ENCODE results near the gene S100A6.

Gene S100A6

DNA sequence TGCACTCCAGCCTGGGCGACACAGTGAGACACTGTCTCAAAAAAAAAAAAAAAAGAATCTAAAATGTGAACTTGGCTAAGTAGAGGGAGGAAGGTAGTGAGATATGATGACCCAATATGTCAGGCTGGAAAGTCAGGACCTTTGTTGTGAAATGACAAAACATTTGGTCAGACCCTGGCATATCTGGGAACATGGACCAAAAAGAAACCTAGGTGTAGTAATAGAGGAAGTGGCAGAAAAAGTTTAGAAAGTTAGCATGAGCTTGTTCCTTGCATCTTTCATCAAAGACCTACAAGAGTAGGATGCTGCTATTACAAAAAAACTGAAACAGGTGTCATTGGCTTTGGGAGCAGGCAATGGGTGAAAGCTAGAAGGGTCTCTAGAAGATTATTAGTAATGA is 20.6 kb upstream of the S100A6 start:
- no peaks in the 10 kb centered on the region for H3K9me3 ChIP-seq (ENCODE audit: insufficient read depth, low read length, severe bottlenecking)
- H3K36me3 ChIP-seq (ENCODE audit: insufficient read depth, low read length): no peaks in the 10 kb centered on the region
- H3K27me3 ChIP-seq (ENCODE audit: insufficient read depth, low read length, poor library complexity): no peaks in the 10 kb centered on the region
- H3K4me2 ChIP-seq (ENCODE audit: insufficient read depth, low read length): no peak overlapping the region
- H3K4me1 ChIP-seq (ENCODE audit: insufficient read depth, low read length): no peaks in the 10 kb centered on the region
- H3K4me3 ChIP-seq (ENCODE audit: low read depth in 1 of 2, low read length in 2 of 2): no peak overlapping the region
- no peak overlapping the region for H3K27ac ChIP-seq (ENCODE audit: low read length)
- no peak for ATAC-seq (ENCODE audit: insufficient read depth, low read depth)
- H3K79me2 ChIP-seq (ENCODE audit: insufficient read depth, low read length): no peaks in the 10 kb centered on the region
- no peak overlapping the region for H3K9ac ChIP-seq (ENCODE audit: low read depth, low read length)
- no peaks in the 10 kb centered on the region for H4K20me1 ChIP-seq (ENCODE audit: insufficient read depth, low read length)
- H2AFZ ChIP-seq (ENCODE audit: low read depth, low read length): no peak overlapping the region
- TF ChIP-seq, protein P1, sequence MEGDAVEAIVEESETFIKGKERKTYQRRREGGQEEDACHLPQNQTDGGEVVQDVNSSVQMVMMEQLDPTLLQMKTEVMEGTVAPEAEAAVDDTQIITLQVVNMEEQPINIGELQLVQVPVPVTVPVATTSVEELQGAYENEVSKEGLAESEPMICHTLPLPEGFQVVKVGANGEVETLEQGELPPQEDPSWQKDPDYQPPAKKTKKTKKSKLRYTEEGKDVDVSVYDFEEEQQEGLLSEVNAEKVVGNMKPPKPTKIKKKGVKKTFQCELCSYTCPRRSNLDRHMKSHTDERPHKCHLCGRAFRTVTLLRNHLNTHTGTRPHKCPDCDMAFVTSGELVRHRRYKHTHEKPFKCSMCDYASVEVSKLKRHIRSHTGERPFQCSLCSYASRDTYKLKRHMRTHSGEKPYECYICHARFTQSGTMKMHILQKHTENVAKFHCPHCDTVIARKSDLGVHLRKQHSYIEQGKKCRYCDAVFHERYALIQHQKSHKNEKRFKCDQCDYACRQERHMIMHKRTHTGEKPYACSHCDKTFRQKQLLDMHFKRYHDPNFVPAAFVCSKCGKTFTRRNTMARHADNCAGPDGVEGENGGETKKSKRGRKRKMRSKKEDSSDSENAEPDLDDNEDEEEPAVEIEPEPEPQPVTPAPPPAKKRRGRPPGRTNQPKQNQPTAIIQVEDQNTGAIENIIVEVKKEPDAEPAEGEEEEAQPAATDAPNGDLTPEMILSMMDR (IDR thresholded peaks at IDR 0.05; ENCODE audit: borderline replicate concordance, extremely low read depth, low read length, poor library complexity, severe bottlenecking): no peak
- no peak for TF ChIP-seq EZH2 (IDR thresholded peaks at IDR 0.05; ENCODE audit: borderline replicate concordance, low read depth, low read length, severe bottlenecking)
- DNase-seq: no peak

DNA sequence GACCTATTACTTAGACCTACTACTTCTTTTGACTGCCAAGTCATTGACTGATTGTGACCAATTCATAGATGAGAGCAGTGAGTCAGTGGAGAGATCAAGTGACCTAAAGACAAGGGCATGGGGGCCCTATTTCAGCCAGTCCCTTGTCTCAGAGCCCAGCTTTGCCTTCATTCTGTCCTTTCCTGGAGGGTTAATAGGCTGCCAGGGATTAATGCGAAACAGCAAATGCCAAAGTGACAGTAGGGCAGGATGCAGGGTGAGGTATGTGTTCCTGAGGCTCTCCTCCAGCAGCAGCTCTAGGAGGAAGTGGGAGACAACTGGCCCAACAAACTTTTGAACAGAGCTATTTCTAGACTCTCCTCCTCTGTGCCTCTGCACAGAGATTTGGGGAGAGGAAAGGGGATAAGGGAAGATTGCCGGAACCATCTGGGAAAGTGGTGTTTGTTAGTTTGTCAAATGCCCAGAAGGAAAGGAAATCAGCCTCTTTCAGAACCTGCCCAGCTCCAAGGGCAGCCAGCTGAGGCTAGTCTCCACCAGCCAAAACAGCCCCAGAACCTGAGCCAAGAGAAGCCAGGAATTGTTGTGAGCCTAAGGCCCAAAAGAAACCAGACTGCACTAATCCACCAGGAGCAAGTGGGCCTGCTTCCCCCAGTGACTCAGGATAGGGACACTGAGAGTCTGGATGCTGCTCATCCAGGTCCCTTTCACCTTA is 18.2 kb upstream of the S100A6 start:
- no peaks in the 10 kb centered on the region for H3K4me1 ChIP-seq (ENCODE audit: insufficient read depth, low read length)
- no peak for DNase-seq
- ATAC-seq (ENCODE audit: insufficient read depth, low read depth): no peak
- no peak overlapping the region for H3K27ac ChIP-seq (ENCODE audit: low read length)
- H2AFZ ChIP-seq (ENCODE audit: low read depth, low read length): no peak overlapping the region
- H3K4me3 ChIP-seq (ENCODE audit: low read depth in 1 of 2, low read length in 2 of 2): no peak overlapping the region
- no peaks in the 10 kb centered on the region for H4K20me1 ChIP-seq (ENCODE audit: insufficient read depth, low read length)
- H3K4me2 ChIP-seq (ENCODE audit: insufficient read depth, low read length): no peak overlapping the region
- no peaks in the 10 kb centered on the region for H3K9me3 ChIP-seq (ENCODE audit: insufficient read depth, low read length, severe bottlenecking)
- TF ChIP-seq, protein P1 (IDR thresholded peaks at IDR 0.05; ENCODE audit: borderline replicate concordance, extremely low read depth, low read length, poor library complexity, severe bottlenecking): no peak
- no peak for TF ChIP-seq EZH2 (IDR thresholded peaks at IDR 0.05; ENCODE audit: borderline replicate concordance, low read depth, low read length, severe bottlenecking)
- no peaks in the 10 kb centered on the region for H3K36me3 ChIP-seq (ENCODE audit: insufficient read depth, low read length)
- H3K27me3 ChIP-seq (ENCODE audit: insufficient read depth, low read length, poor library complexity): no peaks in the 10 kb centered on the region
- no peaks in the 10 kb centered on the region for H3K79me2 ChIP-seq (ENCODE audit: insufficient read depth, low read length)
- H3K9ac ChIP-seq (ENCODE audit: low read depth, low read length): no peak overlapping the region

DNA sequence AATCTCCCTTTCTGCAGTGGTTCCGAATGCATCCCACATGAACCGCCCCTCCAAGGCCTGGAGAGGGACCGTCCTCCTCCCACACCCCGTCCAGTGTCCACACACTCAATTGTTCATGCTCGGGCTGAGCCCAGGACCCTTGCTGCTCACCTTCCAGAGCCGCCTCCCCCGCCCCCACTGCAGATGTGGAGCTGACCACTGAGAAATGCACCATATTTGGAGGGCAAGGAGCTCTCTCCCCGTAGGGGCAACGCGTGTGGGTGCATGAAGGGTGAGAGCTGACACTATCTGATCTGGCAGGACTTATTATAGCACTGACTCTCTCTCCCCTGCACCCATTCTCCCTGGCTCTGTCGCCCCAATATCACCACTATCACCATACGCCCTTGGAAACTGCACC is 17.3 kb upstream of the S100A6 start:
- H2AFZ ChIP-seq (ENCODE audit: low read depth, low read length): no peak overlapping the region

More for the DNA sequence above, 17.3 kb upstream of the S100A6 start:
- H3K27ac ChIP-seq (ENCODE audit: low read length): no peak overlapping the region
- no peak for ATAC-seq (ENCODE audit: insufficient read depth, low read depth)
- H3K9ac ChIP-seq (ENCODE audit: low read depth, low read length): no peak overlapping the region
- no peaks in the 10 kb centered on the region for H4K20me1 ChIP-seq (ENCODE audit: insufficient read depth, low read length)
- no peak overlapping the region for H3K4me2 ChIP-seq (ENCODE audit: insufficient read depth, low read length)
- no peak for DNase-seq
- no peak for TF ChIP-seq EZH2 (IDR thresholded peaks at IDR 0.05; ENCODE audit: borderline replicate concordance, low read depth, low read length, severe bottlenecking)
- TF ChIP-seq, protein P1 (IDR thresholded peaks at IDR 0.05; ENCODE audit: borderline replicate concordance, extremely low read depth, low read length, poor library complexity, severe bottlenecking): no peak
- no peaks in the 10 kb centered on the region for H3K36me3 ChIP-seq (ENCODE audit: insufficient read depth, low read length)
- no peaks in the 10 kb centered on the region for H3K27me3 ChIP-seq (ENCODE audit: insufficient read depth, low read length, poor library complexity)
- no peaks in the 10 kb centered on the region for H3K79me2 ChIP-seq (ENCODE audit: insufficient read depth, low read length)
- no peaks in the 10 kb centered on the region for H3K9me3 ChIP-seq (ENCODE audit: insufficient read depth, low read length, severe bottlenecking)
- H3K4me3 ChIP-seq (ENCODE audit: low read depth in 1 of 2, low read length in 2 of 2): no peak overlapping the region
- no peaks in the 10 kb centered on the region for H3K4me1 ChIP-seq (ENCODE audit: insufficient read depth, low read length)

All from DND-41 (cell line).